Measurements from ENCODE around the gene CLIP3.
"Not testable (repeated sequence)": the region's sequence is repeated elsewhere in the genome, so short reads cannot be mapped to it uniquely, and the experiment has no call there.

The CLIP3 gene

DNA sequence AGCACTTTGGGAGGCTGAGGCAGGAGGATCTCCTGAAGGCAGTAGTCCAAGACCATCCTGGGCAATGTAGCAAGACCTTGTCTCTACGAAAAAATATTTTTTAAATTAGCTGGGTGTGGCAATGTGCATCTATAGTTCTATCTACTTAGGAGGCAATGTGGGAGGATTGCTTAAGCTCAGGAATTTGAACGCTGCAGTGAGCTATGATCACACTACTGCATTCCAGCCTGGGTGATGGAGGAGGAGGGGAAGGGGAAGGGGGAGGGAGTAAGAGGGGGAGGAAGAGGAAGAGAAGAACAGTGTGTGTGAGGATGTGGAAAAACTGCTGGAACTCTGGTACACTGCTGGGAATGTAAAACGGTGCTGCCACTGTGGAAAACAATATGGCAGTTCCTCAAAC lies 9.2 kb upstream of the CLIP3 start:
- Histone ChIP-seq H3K9me3 (ENCODE audit: severe bottlenecking) (no peaks in the 10 kb centered on the region), H3K27me3 (ENCODE audit: insufficient read depth, low read depth, severe bottlenecking) (no peaks in the 10 kb centered on the region), H3K27ac (no peak overlapping the region), H3K4me3 (ENCODE audit: low read depth, low read length) (no peak overlapping the region), H3K36me3 (no peaks in the 10 kb centered on the region; the same call in 1 of the 2 replicates)
- DNase-seq = no peak
- TF ChIP-seq, protein P1, sequence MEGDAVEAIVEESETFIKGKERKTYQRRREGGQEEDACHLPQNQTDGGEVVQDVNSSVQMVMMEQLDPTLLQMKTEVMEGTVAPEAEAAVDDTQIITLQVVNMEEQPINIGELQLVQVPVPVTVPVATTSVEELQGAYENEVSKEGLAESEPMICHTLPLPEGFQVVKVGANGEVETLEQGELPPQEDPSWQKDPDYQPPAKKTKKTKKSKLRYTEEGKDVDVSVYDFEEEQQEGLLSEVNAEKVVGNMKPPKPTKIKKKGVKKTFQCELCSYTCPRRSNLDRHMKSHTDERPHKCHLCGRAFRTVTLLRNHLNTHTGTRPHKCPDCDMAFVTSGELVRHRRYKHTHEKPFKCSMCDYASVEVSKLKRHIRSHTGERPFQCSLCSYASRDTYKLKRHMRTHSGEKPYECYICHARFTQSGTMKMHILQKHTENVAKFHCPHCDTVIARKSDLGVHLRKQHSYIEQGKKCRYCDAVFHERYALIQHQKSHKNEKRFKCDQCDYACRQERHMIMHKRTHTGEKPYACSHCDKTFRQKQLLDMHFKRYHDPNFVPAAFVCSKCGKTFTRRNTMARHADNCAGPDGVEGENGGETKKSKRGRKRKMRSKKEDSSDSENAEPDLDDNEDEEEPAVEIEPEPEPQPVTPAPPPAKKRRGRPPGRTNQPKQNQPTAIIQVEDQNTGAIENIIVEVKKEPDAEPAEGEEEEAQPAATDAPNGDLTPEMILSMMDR (IDR thresholded peaks at IDR 0.05; ENCODE audit: low read depth, low read length) = no peak

DNA sequence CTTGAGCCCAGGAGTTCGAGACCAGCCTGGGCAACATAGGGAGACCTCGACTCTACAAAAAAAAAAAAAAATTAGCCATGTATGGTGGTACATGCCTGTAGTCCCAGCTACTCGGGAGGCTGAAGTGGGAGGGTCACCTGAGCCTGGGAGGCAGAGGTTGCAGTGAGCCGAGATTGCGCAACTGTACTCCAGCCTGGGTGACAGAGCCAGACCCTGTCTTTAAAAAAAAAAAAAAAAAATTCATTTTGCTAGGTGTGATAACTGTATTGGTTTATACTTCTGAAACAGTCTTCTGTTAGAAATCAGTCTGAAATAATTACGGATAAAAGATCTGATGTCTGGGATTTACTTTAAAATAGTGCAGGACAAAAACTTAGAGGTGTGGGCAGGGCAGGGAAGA lies 8.4 kb upstream of the CLIP3 start:
- not testable (repeated sequence) for H3K27ac ChIP-seq; H3K36me3 ChIP-seq; H3K4me3 ChIP-seq (ENCODE audit: low read depth, low read length); H3K27me3 ChIP-seq (ENCODE audit: insufficient read depth, low read depth, severe bottlenecking); H3K9me3 ChIP-seq (ENCODE audit: severe bottlenecking); DNase-seq

DNA sequence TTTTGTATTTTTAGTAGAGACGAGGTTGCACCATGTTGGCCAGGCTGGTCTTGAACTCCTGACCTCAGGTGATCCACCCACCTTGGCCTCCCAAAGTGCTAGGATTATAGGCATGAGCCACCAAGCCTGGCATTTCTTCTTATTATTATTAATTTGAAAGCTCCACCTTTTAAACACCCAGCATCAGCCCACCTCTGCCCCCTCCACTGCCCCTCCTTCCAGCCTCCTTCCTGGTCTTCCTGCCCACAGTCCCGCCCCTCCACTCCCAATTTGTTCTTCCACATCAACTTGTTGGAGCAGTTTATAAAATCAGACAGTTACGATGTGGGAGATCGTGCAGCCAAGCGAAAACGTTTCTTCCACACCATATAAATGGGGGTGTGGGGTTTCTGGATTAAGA lies 7.8 kb upstream of the CLIP3 start:
- TF ChIP-seq, protein P1 (IDR thresholded peaks at IDR 0.05; ENCODE audit: low read depth, low read length) = no peak
- H3K9me3 ChIP-seq (ENCODE audit: severe bottlenecking) = no peaks in the 10 kb centered on the region
- H3K27ac ChIP-seq = no peak overlapping the region
- DNase-seq = no peak
- no peaks in the 10 kb centered on the region for H3K27me3 ChIP-seq (ENCODE audit: insufficient read depth, low read depth, severe bottlenecking)
- H3K36me3 ChIP-seq = no peaks in the 10 kb centered on the region; the same call in 1 of the 2 replicates
- H3K4me3 ChIP-seq (ENCODE audit: low read depth, low read length) = no peak overlapping the region

DNA sequence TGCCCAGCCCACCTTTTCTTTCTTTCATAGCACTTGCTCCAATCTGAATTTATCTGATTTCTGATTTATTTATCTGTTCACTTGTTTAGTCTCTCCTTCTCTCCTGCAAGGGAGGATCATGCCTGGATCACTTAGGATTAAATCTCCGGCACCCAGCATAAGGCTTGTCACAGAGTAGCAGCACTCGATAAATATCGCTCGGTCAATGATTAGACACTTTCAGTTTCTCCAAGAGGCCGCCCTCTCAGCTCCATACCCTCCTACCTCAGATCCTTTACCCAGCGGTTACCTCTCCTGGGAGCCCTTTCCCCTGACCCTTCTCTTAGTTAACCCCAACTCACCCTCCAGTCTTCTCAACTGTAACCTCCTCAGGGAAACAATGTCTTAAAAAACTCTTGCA lies 1.4 kb downstream of the CLIP3 start:
- TF ChIP-seq, protein P1 (IDR thresholded peaks at IDR 0.05; ENCODE audit: low read depth, low read length) = no peak
- no peak overlapping the region for H3K27ac ChIP-seq
- peak; percentile 27 for DNase-seq
- no peaks in the 10 kb centered on the region for H3K9me3 ChIP-seq (ENCODE audit: severe bottlenecking)
- H3K27me3 ChIP-seq (ENCODE audit: insufficient read depth, low read depth, severe bottlenecking) = no peaks in the 10 kb centered on the region
- peak overlapping the region; percentile 18 for H3K4me3 ChIP-seq (ENCODE audit: low read depth, low read length)
- peaks cover 12% of the 10 kb centered on the region for H3K36me3 ChIP-seq

DNA sequence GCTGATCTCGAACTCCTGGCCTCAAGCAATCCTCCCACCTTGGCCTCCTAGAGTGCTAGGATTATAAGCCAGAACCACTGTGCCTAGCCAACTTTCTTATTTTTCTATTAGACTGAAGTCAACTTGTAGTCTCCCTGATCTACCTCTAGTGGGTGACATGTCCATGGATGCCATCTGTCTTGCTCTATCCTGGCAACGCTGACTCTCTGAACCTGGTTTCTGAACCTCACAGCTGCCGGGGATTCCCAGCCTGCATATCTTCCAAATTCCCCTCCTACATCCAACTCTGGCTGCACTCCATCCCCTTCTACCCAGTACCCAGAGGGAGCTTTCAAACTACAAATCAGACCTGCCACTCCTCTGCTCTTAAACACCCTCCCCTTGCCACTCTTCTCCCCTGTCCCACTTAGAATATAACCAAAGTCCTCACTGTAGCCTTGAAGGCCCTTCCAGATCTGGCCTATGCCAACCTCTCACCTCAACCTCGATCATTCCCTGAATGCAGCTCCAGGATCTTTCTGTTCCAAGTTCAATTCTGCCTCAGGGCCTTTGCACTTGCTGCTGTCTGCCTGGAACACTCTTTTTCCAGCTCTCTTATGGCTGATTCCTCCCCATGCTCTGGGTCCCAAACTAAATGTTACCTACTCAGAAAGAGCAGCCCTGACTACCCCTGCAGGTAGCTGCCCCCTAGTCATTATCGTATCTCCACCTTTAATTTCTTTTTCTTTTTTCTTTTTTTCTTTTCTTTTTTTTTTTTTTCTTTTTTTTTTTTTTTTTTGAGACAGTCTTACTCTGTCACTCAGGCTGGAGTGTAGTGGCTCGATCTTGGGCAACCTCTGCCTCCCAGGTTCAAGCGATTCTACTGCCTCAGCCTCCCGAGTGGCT lies 2.2 kb downstream of the CLIP3 start:
- peaks cover 16% of the 10 kb centered on the region for H3K36me3 ChIP-seq
- no peak overlapping the region for H3K4me3 ChIP-seq (ENCODE audit: low read depth, low read length)
- TF ChIP-seq, protein P1 (IDR thresholded peaks at IDR 0.05; ENCODE audit: low read depth, low read length) = no peak
- no peaks in the 10 kb centered on the region for H3K27me3 ChIP-seq (ENCODE audit: insufficient read depth, low read depth, severe bottlenecking)
- no peak for DNase-seq
- no peak overlapping the region for H3K27ac ChIP-seq
- H3K9me3 ChIP-seq (ENCODE audit: severe bottlenecking) = no peaks in the 10 kb centered on the region

DNA sequence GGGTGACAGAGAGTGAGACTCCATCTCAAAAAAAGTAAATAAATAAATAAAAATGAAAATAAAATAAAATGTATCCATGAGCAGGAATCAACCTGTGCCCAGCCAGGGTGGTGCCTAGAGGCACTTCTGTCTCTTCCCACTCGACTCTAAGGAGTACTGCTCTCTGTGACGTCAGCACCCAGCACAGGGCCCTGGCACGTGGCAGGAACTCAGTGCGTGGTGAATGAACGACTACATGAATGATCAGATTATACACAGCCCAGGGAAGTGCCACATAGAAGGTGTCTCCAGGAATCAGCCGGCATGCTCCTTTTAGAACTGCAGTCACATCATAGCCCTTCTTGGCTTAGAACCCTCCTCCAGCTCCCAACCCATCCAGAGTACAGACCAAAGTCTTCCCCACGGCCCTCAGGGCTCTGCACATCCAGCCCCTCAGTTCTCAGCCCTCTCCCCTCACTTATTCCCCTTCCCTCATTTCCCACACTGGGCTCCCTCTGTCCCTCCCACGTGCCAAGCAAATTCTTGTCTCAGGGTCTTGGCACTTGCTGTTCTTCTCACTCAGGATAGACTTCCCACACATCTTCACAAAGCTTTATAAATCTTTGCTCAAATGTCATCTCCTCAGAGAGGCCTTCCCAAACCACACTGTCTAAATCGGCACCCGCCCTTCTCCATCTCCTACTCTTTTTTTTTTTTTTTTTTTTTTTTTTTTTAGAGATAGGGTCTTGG lies 4.2 kb downstream of the CLIP3 start:
- DNase-seq = no peak
- Histone ChIP-seq H3K27ac (no peak overlapping the region), H3K27me3 (ENCODE audit: insufficient read depth, low read depth, severe bottlenecking) (no peaks in the 10 kb centered on the region), H3K36me3 (peaks cover 25% of the 10 kb centered on the region), H3K4me3 (ENCODE audit: low read depth, low read length) (no peak overlapping the region), H3K9me3 (ENCODE audit: severe bottlenecking) (no peaks in the 10 kb centered on the region)
- TF ChIP-seq, protein P1 (IDR thresholded peaks at IDR 0.05; ENCODE audit: low read depth, low read length) = no peak

Data from WERI-Rb-1 (cell line).